KG1 (cell line): ENCODE measurements around the gene THADA.
"Not testable (repeated sequence)": the region's sequence is repeated elsewhere in the genome, so short reads cannot be mapped to it uniquely, and the experiment has no call there.

Source experiments
- DNase-seq: peaks from one replicate; lab custom pipeline; 2025; lab: John Stamatoyannopoulos, UW

Gene THADA

DNA sequence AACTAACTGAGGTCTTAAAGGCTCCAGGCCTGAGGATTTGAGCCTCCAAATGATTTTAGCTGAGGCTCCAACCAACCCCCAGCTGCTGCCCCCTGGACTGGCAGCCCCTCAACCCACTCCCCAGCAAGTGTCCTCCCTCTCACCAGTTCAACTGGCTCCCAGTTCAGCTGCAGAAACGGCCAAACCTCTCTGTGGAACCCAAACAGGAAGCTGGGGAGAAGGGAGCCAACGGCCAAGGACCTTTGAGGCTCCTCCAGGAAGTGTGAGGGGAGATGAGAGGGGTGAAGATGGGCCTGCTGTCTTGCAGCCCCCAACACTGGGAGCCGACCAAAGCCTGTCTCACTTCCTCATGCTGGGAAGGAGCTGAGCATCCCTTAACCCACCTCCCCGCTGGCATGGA is 394.3 kb downstream of the THADA start:
- DNase-seq, result no peak

- DNase-seq, result no peak
These were observed 394.8 kb downstream of the THADA start for GRCh38 chr2:43201016-43201415.

- no peak for DNase-seq
These were observed 396.0 kb downstream of the THADA start for GRCh38 chr2:43199492-43200488.

DNA sequence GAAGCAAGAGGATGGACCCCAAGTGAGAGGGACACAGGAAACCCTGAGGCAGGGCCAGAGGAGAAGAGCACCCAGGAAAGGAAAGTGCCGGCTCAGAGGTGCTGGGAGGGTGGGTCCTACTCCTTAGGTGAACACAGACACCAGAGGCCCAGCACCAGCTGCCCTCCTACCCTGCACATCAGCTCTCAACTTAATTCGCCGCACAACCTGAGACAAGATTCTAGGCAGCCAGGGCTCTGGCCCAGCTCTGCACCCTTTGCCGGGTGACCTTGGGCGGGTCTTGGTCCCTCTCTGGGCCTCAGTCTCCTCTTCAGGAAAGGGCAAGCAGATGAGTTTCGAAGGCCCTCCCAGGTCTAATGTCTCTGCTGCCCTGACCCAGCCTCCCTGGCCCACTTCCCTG is 397.6 kb downstream of the THADA start:
- no peak for DNase-seq

DNA sequence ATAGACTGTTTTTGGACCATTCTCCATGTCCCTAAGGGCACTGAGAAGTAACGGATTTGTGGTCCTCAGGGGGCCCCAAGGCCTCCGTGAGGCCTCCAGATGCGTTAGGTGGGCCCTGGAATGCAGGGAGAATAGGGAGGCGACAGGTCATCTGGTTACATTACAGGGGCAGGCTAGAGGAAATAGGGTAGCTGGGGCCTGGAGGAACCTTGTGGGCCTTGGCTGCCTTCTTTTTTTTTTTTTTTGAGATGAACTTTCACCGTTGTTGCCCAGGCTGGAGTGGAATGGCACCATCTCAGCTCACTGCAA is 398.3 kb downstream of the THADA start:
- DNase-seq, result no peak

DNA sequence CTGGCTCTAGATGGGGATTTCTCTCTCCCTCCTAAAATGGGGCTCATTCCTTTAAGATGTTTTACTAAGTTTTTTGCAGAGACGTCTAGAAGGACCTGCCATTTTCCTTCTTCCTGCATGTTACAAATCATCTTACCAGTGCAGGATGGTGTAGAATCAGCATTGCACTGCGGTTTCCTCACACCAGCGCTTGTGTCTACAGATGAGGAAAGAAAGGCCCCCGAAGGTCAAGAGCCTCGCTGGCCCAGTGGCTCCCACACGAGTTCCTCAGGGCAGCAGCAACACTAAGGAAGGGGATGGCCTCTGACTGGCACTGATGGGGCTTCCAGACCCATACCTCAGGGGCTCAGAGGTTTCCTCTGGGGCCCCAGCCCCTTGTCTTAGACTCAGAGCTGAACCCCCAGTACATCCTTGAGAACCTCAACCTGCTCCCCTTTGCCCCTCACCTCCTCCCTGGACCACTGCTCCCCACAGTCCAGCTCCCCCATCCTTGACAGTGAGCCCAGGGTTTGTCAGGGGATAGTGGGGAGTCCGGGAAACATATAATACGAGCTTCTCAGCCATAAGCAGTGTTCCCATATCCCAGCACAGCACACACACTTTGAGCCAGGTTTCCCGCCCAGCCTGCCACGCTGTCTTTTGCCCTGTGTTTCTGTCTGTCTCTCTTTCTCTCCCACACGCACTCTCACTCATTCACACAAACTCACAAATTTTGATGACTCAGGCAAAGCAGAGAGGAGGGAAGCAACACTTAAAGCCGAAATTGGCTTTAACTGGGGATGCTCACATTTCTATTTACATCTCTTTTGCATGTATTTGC is 398.9 kb downstream of the THADA start:
- no peak for DNase-seq

- DNase-seq, result peak; percentile 25
These were observed 401.5 kb downstream of the THADA start for GRCh38 chr2:43194121-43194869.

- no peak for DNase-seq
These were observed 402.2 kb downstream of the THADA start for GRCh38 chr2:43193652-43194120.

DNA sequence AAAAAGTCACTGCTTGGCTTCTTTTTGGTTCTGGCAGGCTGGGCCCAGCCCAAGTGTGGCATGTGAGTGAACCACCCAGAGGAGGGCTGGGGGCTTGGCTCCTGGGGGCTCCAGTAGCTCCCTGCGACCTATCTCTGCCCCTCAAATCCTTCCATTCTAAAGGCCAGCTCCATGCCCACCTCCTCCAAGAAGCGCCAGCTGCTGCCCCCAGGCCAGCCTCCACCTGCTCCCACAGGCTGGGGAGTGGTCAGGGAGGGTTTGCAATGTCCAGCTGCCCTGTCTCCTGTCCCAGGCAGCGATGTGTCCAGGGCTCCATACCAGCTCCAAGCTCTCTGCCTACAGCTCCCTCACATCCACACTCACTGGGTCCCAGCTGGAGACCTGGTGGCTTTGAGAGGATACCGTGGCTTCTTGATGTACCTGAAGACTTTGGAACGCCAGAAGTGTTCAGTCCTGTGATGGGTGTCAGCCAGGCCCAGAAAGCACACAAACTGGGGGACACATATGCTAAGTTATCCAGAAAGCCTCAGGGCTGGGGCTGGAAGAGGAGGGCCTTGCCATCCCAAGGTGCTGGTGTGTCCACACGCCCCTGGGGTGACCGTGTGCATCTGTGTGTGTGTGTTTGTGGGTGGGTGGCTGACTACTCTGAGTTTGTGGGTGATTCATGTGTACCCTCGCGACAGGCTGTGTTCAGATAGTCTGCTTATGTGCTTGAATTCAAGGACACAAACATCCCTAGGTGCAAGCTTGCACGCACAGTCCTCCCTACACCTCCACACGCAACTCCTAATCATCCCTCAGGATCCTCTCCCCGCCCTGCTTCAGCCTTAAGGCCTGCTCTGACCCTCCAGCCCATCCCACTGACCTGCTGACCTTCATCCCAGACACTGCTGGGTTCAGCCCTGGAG is 402.8 kb downstream of the THADA start:
- no peak for DNase-seq

GRCh38 chr2:43191947-43192516 is 403.8 kb downstream of the THADA start:
- DNase-seq, result no peak

- DNase-seq, result no peak
These were observed 405.4 kb downstream of the THADA start for GRCh38 chr2:43190311-43191052.

DNA sequence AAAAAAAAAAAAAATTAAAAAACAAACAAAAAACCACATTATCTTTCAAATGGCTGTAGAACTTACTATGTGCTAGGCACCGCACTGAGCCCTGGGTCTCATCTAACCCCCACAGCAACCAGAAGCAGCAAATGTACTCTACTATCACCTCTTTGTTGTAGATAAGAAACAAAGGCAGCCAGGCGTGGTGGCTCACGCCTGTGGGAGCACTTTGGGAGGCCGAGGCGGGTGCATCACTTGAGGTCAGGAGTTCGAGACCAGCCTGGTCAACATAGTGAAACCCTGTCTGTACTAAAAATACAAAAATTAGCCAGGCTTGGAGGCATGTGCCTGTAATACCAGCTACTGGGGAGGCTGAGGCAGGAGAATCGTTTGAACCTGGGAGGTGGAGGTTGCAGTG is 406.0 kb downstream of the THADA start:
- DNase-seq, result not testable (repeated sequence)

- DNase-seq, result no peak
These were observed 407.1 kb downstream of the THADA start for GRCh38 chr2:43188561-43189386.

DNA sequence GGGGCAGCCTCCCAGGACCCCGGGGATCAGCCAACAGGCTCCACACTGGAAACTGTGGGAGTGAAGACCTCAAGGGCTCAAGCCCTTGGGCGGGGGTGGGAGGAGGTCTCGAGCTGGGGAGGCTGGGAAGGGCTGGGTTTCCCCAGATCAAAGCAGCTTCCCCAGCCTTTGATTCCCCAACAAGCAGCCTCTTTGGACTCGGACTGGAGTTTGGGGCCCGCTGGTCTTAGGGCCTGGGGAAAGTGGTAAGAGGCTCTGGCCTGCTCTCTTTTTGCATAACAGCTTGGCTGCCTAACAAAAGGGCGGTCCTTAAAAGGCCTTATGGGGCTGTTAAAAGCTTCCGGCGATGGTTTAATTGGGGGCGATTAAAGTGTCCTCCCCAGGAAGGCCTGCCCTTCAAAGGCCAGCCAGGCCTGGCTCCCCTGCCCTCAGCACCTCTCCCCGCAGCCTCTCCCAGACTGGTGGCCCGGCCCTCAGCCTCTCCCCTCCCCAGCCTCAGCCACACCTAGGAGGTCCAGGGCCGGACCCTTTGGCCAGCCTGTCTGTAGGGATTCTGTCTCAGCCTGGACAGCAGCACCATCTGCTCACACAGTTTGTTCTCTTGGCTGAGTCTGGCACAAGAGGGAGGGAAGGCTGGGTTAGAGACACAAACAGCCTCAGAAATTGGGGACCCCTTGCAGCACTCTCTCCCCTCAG is 409.0 kb downstream of the THADA start:
- no peak for DNase-seq

GRCh38 chr2:43186321-43186678 is 409.5 kb downstream of the THADA start:
- DNase-seq, result no peak

DNA sequence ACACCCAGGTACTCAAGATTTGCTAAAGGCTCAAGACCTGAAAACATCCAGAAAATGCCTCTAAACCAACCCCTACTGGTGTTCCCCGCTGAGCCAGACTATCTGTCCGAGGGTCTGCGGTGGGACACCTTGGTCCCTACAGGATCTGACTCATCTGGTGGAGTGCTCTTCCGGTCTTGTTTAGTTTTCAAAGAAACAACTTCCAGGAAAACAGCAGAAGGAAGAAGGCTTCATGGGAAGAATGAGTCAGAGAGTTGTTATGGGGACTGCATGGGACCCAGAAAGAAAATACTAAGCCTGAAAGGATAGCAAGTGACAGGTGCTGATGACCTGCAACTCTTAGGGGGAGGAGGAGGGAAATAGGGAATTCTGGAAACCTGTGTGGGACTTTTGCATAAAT is 410.7 kb downstream of the THADA start:
- no peak for DNase-seq

DNA sequence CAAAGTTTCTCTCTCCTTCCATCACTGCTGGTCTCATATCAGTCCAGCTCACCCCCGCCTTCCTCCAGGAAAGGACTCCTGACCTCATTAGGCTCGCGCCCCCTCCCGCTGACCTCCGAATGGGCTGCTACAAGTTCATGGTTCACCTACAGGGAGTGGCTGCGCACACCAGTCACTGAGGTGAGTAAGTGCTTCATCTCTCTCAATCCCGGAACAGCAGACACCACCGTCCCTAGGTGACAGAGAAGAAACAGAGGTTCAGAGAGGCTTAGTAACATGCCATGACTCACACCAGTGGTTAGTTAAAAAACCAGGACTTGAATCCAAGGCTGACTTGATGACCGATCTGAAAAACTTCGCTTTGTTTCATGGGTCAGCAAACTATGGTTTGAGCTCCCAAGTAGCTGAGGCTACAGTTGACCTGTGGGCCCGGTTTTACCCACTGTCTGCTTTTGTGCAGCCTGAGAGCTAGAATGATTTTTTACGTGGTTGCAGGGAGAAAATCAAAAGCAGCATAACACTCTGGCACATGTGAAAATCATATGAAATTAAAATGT is 411.4 kb downstream of the THADA start:
- no peak for DNase-seq

DNA sequence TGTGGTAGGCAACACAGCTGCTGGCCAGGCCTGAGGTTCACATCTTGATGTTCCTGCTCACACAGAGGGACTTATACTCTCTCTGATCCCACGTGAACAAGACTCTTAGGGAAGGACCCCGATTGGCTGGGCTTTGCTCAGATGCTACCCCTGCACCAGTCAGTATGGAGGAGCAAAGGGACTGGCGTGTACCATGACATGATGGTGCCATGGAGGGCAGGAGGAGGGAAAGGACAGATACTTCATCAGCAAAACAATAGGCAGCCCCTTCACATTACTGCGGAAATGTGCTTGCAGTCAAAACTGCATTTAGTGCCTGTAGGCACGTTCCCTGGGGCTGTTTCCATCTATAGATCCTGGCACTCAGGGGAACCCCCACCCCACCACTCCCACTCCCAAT is 412.1 kb downstream of the THADA start:
- no peak for DNase-seq
